Dendritic cell treated with granulocyte-macrophage colony-stimulating factor and Interleukin-4, amounts not matched to agents 40 ng/mL and 50 ng/mL, for 4 days (primary cell): Measurements from ENCODE around the gene IMMP2L.

Experiments
- H3K27ac Mint-ChIP-seq: one replicate; pipeline ENCODE4 v1.8.0; 2022; ENCODE audit warnings: mild to moderate bottlenecking, mixed read lengths
- H3K27me3 Mint-ChIP-seq: one replicate; pipeline ENCODE4 v1.8.0; 2022; ENCODE audit warnings: mild to moderate bottlenecking, mixed read lengths
- H3K36me3 Mint-ChIP-seq: one replicate; pipeline ENCODE4 v1.8.0; 2022; ENCODE audit warnings: low read depth, mixed read lengths
- H3K4me1 Mint-ChIP-seq: one replicate; pipeline ENCODE4 v1.8.0; 2022; ENCODE audit warnings: low read depth, mixed read lengths
- H3K4me3 Mint-ChIP-seq: one replicate; pipeline ENCODE4 v1.8.0; 2022; ENCODE audit warnings: mild to moderate bottlenecking, moderate library complexity, mixed read lengths
- H3K9me3 Mint-ChIP-seq: one replicate; pipeline ENCODE4 v1.8.0; 2022; ENCODE audit warnings: mixed read lengths
- intact Hi-C: fragments of 100-400 bp; cut with micrococcal nuclease; formaldehyde crosslinking; loops from one replicate; pipeline ENCODE4 v1.15.0; 2022

The IMMP2L gene

DNA sequence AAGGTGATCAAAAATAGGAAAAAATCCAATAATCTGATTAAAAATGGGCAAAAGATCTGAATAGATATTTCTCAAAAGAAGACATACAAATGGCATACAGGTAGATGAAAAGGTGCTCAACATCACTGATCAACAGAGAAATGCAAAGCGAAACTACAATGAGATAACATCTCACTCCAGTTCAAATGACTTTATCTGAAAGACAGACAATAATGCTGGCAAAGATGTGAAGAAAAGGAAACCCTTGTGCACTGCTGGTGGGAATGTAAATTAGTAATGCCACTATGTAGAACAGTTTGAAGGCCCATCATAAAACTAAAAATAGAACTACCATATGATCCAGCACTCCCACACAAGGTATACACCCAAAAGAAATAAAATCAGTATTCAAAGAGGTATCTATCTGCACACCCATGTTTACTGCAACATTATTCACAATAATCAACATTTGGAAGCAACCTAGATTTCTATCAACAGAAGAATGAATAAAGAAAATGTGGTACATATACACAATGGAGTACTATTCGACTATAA is 386.3 kb downstream of the IMMP2L start:
- Mint-ChIP-seq H3K27ac (no peak overlapping the region), H3K36me3 (no peaks in the 10 kb centered on the region), H3K4me1 (no peaks in the 10 kb centered on the region), H3K27me3 (no peaks in the 10 kb centered on the region), H3K4me3 (no peak overlapping the region), H3K9me3 (peaks cover 8% of the 10 kb centered on the region)
- intact Hi-C loops: no loop called here

DNA sequence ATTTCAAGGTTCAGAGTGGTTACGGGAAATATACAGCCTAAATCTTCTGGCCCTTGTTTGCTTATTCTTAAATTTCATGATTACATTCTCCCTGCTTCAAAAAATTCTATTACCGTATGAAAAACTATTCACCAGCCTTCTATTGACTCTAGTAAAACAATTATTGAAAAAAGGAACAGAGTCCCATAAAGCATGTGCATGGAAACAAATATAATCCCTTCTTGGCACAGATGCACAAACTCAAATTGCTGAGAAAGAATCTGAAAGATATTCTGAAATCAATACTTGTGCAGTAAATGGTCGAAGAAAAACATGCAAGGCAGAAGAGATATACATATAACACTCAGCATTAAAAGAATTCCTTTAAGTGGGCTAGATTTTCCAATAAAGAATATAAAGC is 387.8 kb downstream of the IMMP2L start:
- H3K27ac Mint-ChIP-seq: no peak overlapping the region
- H3K4me3 Mint-ChIP-seq: no peak overlapping the region
- no peaks in the 10 kb centered on the region for H3K27me3 Mint-ChIP-seq
- H3K4me1 Mint-ChIP-seq: no peaks in the 10 kb centered on the region
- peaks cover 8% of the 10 kb centered on the region for H3K9me3 Mint-ChIP-seq
- intact Hi-C loops: no loop called here
- H3K36me3 Mint-ChIP-seq: no peaks in the 10 kb centered on the region

DNA sequence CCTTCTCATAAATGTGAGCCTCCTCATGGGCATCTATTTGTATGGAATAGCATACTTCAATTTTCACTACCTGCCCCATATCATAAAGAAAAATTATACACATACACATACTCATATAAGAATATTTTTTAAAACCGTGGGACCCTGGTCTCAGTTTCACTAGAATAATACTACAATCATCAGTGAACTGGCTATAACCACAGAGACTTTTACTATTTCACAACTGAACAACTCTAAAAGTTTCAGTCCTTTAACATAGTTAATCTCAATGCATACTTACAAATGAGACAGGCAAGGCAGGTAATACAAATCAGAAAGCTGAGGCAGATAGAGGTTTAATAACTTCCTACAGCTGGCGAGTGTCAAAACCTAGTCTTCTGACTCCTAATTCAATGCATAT is 388.3 kb downstream of the IMMP2L start:
- intact Hi-C loops: no loop called here
- H3K9me3 Mint-ChIP-seq: peaks cover 7% of the 10 kb centered on the region
- no peak overlapping the region for H3K27ac Mint-ChIP-seq
- no peak overlapping the region for H3K4me3 Mint-ChIP-seq
- no peaks in the 10 kb centered on the region for H3K4me1 Mint-ChIP-seq
- no peaks in the 10 kb centered on the region for H3K36me3 Mint-ChIP-seq
- H3K27me3 Mint-ChIP-seq: no peaks in the 10 kb centered on the region

DNA sequence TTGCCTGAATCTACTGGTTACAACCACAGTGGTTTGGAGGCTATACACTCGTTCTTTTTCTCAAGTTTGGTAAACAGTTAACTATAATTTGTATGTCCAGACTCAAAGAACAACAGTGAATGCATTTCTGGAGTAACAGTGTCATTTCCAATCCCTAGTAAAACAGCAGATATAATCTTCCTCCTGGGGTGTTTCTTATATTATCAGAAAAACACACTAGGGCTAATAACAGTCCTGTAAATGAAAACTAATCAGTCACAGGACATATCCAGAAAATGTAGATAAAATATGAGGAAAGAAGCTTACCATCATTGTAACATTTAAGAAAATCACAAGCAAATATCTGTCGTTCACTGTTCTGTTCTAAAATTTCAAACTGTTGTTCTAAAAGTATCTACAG is 388.8 kb downstream of the IMMP2L start:
- Mint-ChIP-seq H3K4me1 (no peaks in the 10 kb centered on the region), H3K4me3 (no peak overlapping the region), H3K36me3 (no peaks in the 10 kb centered on the region), H3K9me3 (peaks cover 3% of the 10 kb centered on the region), H3K27me3 (no peaks in the 10 kb centered on the region), H3K27ac (no peak overlapping the region)
- intact Hi-C loops: no loop called here

DNA sequence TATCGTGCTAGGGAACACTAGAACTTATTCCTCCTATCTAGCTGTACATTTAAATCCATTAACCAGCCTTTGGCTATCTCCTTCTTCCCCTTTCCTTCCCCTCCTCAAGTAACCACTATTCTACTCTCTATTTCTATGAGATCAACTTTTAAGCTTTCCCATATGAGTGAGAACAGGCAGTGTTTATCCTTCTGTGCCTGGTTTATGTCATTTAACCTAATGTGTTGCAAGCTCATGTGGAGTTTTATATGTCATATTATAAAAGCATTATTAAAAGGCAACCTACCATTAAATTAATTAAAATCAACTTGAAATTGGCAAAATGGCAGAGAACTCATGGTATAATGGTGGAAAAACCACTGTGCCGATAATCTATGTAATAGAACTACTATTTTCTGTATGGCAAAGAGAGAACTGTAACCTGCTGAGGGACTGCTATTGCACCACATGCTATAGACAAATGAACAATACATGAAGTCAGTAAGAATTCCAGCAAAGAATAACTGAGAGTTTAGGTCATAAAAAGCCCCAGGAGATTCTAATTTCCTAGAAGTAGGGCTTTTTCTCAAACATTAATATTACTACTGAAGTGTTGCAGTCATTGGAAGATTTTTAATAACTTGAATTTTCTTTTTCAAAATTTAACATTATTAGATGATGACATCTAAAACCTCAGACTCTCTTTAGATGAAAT is 389.6 kb downstream of the IMMP2L start:
- Mint-ChIP-seq H3K36me3 (no peaks in the 10 kb centered on the region), H3K27ac (no peak overlapping the region), H3K4me1 (no peaks in the 10 kb centered on the region), H3K27me3 (no peaks in the 10 kb centered on the region), H3K9me3 (no peaks in the 10 kb centered on the region), H3K4me3 (no peak overlapping the region)
- intact Hi-C loops: no loop called here

DNA sequence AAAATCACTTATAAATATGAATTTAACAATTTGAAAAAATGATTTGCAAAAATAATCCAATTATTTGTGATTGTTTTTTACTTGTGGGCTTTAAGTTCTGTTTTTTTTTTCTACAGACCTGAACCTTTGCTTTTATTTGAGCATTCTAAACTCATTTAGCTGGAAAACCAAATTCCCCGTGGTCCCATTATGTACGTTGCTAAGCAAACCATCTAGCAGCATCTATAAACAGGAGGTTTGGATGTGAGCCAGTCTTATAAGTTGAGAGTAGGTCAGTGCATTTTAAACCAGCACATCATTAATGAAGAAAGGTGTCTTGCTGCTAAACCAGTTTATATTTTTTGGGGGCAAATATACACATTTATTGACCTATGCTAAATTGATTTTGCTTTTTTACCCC is 394.1 kb downstream of the IMMP2L start:
- Mint-ChIP-seq H3K9me3 (peaks cover 9% of the 10 kb centered on the region), H3K36me3 (no peaks in the 10 kb centered on the region), H3K27me3 (no peaks in the 10 kb centered on the region), H3K4me3 (no peak overlapping the region), H3K27ac (no peak overlapping the region), H3K4me1 (no peaks in the 10 kb centered on the region)
- intact Hi-C loops: no loop called here

DNA sequence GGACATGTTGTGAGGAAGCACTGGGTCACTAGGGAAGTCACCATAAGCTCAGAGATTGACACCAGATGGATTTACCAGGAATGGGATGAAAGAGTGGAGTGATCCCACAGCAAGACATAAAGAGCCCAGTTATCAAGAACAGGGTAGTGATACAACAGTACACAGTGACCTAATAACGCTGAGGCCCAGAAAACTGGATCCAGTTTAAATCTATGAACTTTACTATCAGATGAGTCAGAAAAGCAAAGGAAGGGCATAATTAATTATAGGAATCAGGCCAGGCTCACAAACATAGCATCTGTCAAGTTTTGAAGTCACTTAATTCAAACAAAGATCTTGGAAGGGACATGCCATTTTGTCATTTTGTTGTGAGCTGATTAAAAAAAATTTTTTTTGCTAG is 397.9 kb downstream of the IMMP2L start:
- H3K4me3 Mint-ChIP-seq: no peak overlapping the region
- no peaks in the 10 kb centered on the region for H3K36me3 Mint-ChIP-seq
- intact Hi-C loops: no loop called here
- no peak overlapping the region for H3K27ac Mint-ChIP-seq
- H3K4me1 Mint-ChIP-seq: no peaks in the 10 kb centered on the region
- H3K27me3 Mint-ChIP-seq: no peaks in the 10 kb centered on the region
- H3K9me3 Mint-ChIP-seq: peaks cover 9% of the 10 kb centered on the region

DNA sequence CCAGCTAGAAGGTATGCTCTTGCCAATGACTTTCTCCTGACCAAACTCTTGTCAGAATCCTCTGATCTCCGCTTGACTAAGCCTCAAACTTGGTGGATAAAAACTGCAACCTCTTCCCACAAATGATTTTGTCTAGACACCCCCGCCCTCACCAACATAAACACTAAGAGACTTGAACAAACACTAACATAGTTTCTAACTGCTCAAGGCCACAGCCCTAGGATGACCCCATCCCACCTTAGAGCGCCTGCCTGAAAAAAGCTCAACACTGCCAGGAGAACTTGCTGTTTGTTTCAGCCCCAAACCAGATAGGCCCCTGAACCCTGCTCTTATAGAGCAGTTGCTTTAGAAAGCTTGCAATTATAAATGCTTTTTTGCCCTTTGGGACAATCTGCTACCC is 399.6 kb downstream of the IMMP2L start:
- Mint-ChIP-seq H3K36me3 (no peaks in the 10 kb centered on the region), H3K27me3 (no peaks in the 10 kb centered on the region), H3K4me1 (no peaks in the 10 kb centered on the region), H3K9me3 (peaks cover 9% of the 10 kb centered on the region), H3K4me3 (no peak overlapping the region), H3K27ac (no peak overlapping the region)
- intact Hi-C loops: no loop called here

DNA sequence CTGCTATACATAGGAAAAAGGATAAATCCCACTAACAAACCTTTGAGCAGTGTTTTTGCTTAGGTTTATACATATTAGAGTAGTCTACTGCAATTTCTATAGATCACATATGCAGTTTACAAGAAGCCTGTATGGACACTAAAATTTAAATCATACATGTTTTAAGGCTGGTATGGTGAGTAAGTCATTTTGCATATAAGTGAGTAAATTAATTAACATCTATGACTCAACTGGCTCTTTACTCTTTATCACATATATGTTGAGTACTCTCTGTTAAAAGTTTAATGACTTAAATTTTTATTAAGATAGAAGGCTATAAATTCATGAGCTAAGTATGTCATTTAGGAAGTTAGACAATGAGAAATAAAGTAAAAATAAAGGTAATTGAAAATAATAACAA is 402.0 kb downstream of the IMMP2L start:
- peaks cover 9% of the 10 kb centered on the region for H3K9me3 Mint-ChIP-seq
- H3K4me1 Mint-ChIP-seq: no peaks in the 10 kb centered on the region
- H3K27ac Mint-ChIP-seq: no peak overlapping the region
- no peaks in the 10 kb centered on the region for H3K27me3 Mint-ChIP-seq
- H3K4me3 Mint-ChIP-seq: no peak overlapping the region
- H3K36me3 Mint-ChIP-seq: no peaks in the 10 kb centered on the region
- intact Hi-C loops: no loop called here

DNA sequence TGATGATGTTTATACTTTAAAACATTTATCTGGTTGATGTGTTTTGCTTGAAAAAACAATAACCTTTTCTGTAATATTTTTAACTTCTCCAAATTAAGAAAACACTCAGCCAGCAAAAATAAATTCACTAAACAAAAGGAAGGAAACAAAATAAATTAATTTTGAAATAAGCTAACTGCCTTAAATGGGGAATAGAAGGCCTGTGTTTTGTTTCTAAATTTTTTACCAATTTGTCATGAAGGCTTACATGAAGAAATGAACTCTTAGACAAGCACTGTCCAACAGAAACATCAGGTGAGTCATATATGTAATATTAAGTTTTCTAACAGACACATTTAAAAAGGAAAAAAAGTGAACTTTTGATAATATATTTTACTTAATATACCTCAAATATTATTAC is 402.9 kb downstream of the IMMP2L start:
- H3K36me3 Mint-ChIP-seq: no peaks in the 10 kb centered on the region
- no peak overlapping the region for H3K4me3 Mint-ChIP-seq
- H3K27me3 Mint-ChIP-seq: no peaks in the 10 kb centered on the region
- peaks cover 8% of the 10 kb centered on the region for H3K9me3 Mint-ChIP-seq
- intact Hi-C loops: no loop called here
- H3K27ac Mint-ChIP-seq: no peak overlapping the region
- H3K4me1 Mint-ChIP-seq: no peaks in the 10 kb centered on the region

DNA sequence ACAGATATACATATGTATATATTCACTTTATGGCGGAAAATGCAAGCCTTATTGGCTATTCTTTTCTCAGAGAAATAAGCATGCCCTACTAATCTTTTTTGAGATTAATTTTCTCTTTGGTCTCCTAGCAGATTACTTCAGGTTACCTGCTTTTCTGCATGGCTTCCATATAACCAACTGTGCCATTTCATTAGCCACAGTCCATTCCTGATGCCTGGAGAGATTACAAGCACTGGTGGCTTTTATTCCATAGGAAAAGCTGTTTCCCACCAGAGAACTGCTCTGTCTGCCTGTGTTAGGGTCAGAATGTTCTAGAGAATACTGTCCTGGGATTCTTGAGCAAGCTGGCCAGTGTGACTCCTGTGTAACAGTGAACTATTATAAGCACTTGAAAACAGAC is 411.6 kb downstream of the IMMP2L start:
- H3K27ac Mint-ChIP-seq: no peak overlapping the region
- intact Hi-C loops: no loop called here
- no peaks in the 10 kb centered on the region for H3K36me3 Mint-ChIP-seq
- H3K4me1 Mint-ChIP-seq: no peaks in the 10 kb centered on the region
- H3K27me3 Mint-ChIP-seq: no peaks in the 10 kb centered on the region
- H3K9me3 Mint-ChIP-seq: peaks cover 12% of the 10 kb centered on the region
- H3K4me3 Mint-ChIP-seq: no peak overlapping the region

DNA sequence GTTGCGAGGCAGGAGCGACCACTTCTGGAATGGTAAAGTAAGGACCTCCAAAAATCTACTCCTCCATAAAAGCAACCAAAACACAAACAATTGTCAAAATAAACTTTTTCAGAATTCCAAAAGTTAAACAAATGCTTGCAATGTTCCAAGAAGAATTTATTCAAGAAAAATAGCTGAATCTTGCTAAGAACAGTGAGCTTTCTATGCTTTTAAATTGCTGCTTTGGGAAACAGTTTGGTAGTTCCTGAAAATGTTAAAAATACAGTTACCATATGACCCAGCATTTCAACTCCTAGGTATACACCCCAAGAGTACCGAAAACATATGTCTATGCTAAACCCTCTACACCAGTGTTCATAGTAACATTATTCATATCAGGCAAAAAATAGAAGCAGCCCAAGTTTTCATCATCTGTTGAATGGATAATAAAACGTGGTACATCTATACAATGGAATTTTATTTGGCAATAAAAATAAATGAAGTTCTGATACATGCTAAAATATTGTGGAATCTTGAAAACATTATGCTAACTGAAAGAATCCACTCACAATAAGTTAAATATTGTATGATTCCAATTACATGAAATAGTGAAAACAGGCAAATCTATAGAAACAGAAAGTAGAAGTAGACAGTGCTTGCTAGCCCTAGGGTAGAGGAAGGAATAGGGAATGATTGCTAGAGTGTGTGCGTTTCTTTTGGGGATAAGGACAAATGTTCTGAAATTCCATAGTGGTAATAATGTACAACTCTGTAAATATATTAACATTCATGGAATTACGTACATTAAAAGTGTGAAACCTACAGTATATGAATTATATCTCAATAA is 414.4 kb downstream of the IMMP2L start:
- intact Hi-C loops: no loop called here
- peaks cover 12% of the 10 kb centered on the region for H3K9me3 Mint-ChIP-seq
- H3K36me3 Mint-ChIP-seq: no peaks in the 10 kb centered on the region
- no peak overlapping the region for H3K4me3 Mint-ChIP-seq
- no peaks in the 10 kb centered on the region for H3K27me3 Mint-ChIP-seq
- H3K4me1 Mint-ChIP-seq: peaks cover 5% of the 10 kb centered on the region
- no peak overlapping the region for H3K27ac Mint-ChIP-seq

DNA sequence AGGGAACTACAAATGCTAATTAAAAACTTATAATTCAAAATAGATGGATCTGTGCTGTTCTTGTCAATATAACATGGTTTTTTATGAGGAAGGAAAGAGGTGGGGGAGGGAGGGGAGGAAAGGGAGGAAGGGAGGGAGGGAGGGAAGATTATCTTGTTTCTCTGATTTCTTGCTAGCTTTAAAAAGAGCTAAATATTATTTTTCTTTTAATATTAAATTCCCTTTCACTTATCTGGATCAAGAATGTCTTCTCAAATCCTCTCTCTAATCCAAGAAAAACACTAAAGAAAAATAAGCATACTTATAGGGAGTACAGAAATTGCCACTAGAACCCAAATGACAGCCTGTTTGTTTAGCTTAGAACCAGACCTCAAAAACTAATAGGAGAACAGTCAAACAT is 416.2 kb downstream of the IMMP2L start:
- Mint-ChIP-seq H3K36me3 (no peaks in the 10 kb centered on the region), H3K9me3 (peaks cover 2% of the 10 kb centered on the region), H3K4me3 (no peak overlapping the region), H3K27ac (no peak overlapping the region), H3K4me1 (peaks cover 5% of the 10 kb centered on the region), H3K27me3 (no peaks in the 10 kb centered on the region)
- intact Hi-C loops: no loop called here

DNA sequence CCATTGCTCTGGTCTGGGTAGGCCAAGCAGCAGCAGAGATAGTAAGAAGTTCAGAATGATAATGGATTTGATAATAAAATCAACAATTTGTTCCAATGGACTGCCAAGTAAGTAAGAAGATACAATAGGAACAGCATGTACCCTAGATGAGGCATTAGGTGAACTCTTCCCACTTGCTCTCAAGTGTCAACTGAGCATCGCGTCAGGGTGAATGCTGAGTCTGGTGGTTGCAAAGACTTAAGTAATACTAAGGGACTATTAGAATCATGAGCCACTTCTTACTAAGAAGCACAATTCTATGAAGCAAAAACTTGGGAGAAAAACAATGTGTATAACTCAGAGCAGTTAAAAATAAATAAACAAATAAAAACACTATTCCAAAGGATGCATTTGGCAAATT is 416.8 kb downstream of the IMMP2L start:
- H3K27ac Mint-ChIP-seq: no peak overlapping the region
- no peaks in the 10 kb centered on the region for H3K9me3 Mint-ChIP-seq
- no peak overlapping the region for H3K4me3 Mint-ChIP-seq
- H3K36me3 Mint-ChIP-seq: no peaks in the 10 kb centered on the region
- H3K27me3 Mint-ChIP-seq: no peaks in the 10 kb centered on the region
- peaks cover 5% of the 10 kb centered on the region for H3K4me1 Mint-ChIP-seq
- intact Hi-C loops: no loop called here
